NCI-H748 (cell line): ENCODE data around the gene FBXW8.

ENCODE experiments used
- DNase-seq: peaks from one replicate; lab custom pipeline; 2025; ENCODE audit not compliant: unreplicated experiment; lab: John Stamatoyannopoulos, UW

FBXW8 gene

DNA sequence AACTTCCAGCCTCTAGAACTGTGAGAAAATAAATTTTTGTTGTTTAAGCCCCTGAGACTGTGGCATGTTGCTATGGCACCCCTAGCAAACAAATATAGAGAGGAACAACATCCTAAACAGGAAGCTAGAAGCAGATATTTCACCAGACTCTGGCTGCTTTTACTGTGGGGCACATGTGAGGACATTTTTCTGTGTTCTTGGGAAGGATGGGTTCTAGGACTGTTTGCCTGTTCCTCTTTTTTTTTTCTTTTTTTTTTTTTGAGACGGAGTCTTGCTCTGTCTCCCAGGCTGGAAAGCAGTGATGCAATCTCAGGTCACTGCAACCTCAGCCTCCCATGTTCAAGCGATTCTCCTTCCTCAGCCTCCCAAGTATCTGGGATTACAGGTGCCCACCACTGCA is 25.3 kb upstream of the FBXW8 start:
- no peak for DNase-seq

DNA sequence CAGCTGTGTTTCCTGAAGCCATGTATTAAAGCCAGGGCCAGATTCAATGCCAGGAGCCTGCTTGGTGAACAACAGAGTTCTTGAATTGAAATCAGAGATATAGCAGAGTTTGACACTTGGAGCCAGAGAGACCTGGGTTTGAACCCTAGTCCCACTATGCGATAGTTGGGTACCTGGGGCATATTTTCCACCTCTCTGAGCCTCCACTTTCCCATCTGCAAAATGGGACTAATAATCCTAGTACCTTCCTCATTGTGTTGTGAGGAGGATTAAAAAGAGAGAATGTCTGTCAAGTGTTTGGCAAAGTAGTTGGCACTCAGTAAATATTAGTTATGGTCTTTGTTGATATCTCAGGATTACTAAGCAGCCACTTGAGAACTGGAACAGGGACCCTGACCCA is 23.5 kb upstream of the FBXW8 start:
- DNase-seq = no peak

- DNase-seq = no peak
These were observed 22.9 kb upstream of the FBXW8 start for GRCh38 chr12:116887897-116888296.

- DNase-seq = no peak
These were observed 20.4 kb upstream of the FBXW8 start for GRCh38 chr12:116890330-116890729.

DNA sequence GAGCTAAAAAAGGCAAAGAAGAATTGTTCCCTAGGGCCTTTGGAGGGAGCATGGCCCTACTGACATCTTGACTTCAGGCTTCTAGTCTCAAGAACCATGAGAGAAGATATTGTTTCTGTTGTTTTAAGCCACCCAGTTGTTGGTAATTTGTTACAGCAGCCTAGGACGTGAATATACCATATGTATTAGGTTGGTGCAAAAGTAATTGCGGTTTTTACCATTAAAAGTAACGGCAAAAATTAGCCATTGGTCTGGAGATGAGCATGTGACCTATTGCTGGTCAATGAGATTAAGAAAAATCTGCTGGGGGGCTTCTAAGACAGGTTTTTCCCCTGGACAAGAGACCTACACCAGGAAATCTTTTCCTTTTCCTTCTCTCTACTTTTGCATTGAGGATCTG is 19.7 kb upstream of the FBXW8 start:
- DNase-seq = no peak

DNA sequence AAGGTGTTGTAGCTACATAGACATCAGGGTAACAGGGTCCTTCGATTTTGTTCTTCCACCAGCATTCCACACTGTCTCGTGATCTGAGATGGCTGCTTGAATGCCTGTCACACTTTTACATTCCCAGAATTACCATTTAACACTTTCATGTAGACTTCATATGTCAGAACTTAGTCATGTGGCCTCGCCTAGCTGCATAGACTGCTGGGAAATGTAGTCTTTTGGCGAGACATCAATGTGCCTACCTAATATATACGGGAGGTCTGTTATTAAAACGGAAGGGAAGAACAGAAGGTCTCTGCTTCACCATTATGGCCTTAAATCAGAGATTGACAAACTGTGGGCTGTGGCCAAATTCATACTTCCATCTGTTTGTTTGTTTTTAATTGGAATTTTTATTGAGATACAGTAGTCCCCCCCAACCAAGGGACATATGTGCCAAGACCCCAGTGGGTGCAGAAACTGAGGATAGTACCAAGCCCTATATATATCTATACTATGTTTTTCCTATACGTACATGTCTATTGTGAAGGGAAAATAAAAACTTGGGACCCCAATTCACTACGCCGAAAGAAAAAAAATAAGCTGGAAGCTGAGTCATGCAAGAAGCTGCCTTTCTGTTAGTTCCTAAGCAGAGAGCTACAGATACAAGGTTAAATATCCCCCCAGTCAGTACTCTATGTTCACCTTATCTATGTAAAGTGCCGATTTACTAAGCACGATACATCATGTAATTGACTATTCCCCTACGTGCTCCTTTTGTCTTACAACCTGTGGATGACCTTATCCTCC is 18.2 kb upstream of the FBXW8 start:
- DNase-seq = peak; percentile 17

- DNase-seq = no peak
These were observed 15.8 kb upstream of the FBXW8 start for GRCh38 chr12:116894913-116895312.

- DNase-seq = no peak
These were observed 14.3 kb upstream of the FBXW8 start for GRCh38 chr12:116896411-116896924.

- DNase-seq = peak; percentile 12
These were observed 13.3 kb upstream of the FBXW8 start for GRCh38 chr12:116897476-116897875.

DNA sequence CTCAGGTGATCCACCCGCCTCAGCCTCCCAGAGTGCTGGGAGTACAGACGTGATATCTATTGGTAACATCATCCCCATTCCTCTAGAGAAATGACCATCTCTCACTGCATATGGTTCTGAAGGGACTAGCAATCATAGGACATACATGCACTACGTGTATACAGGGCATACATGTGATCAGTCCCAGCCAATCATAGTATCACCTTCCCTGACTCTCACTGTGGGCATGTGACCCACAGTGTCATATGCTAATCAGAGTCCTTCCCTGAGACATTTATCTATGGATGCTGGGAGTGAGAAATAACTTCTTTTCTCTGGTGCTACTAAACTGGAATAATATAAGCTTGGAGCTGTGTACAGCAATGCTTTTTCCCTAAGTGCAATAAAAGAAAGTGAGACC is 12.1 kb upstream of the FBXW8 start:
- no peak for DNase-seq

DNA sequence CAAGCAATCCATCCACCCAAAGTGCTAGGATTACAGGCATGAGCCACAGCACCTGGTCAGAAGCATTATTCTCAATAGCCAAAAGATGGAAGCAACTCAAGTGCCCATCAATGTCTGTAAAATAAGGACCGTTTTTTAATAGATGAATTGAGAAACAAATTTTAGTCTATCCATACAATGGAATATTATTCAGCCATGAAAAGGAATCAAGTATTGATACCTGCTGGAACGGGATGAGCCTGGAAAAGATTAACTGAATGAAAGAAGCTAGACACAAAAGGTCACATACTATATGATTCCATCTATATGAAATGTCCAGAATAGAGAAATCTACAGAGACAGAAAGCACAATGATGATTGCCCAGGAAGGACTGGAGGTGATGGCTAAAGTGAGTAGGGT is 9.1 kb upstream of the FBXW8 start:
- no peak for DNase-seq

- no peak for DNase-seq
These were observed 6.9 kb upstream of the FBXW8 start for GRCh38 chr12:116903818-116904217.

DNA sequence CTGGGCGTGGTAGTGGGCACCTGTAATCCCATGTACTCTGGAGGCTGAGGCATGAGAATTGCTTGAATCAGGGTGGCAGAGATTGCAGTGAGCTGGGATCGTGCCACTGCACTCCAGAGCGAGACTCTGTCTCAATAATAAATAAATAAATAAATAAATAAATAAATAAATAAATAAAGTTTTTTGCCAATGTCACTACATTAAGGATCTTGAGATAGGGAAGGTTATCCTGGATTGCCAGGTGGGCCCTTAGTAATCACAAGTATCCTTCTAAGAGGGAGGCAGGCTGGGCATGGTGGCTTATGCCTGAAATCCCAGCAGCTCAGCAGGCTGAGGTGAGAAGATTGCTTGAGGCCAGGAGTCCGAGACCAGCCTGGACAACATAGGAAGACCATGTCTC is 4.5 kb upstream of the FBXW8 start:
- no peak for DNase-seq

GRCh38 chr12:116910280-116910644 is 488 bp upstream of the FBXW8 start:
- no peak for DNase-seq

GRCh38 chr12:116915326-116915725 is 4.6 kb downstream of the FBXW8 start:
- DNase-seq = no peak

- DNase-seq = no peak
These were observed 5.4 kb downstream of the FBXW8 start for GRCh38 chr12:116916122-116916521.

GRCh38 chr12:116916714-116917114 is 6.0 kb downstream of the FBXW8 start:
- no peak for DNase-seq

DNA sequence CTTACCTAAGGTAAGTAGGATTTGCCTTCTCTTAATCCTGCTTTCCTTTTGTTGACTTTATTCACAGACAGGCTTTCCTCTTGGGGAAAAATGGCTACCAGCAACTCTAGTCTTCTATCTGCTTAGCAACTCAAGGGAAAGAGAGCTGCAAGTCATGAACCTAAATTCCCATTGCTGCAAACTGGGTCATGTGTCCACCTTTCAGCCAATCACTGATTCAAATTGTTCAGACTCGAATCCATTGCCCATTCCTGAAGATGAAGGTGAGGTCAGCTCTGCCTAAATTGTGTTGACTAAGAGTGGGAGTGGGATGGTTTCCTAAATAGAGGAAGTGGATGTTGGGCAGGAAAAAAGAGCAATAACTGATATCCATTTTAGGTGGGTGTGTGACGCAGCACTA is 7.7 kb downstream of the FBXW8 start:
- DNase-seq = no peak

- no peak for DNase-seq
These were observed 8.5 kb downstream of the FBXW8 start for GRCh38 chr12:116919247-116919661.

DNA sequence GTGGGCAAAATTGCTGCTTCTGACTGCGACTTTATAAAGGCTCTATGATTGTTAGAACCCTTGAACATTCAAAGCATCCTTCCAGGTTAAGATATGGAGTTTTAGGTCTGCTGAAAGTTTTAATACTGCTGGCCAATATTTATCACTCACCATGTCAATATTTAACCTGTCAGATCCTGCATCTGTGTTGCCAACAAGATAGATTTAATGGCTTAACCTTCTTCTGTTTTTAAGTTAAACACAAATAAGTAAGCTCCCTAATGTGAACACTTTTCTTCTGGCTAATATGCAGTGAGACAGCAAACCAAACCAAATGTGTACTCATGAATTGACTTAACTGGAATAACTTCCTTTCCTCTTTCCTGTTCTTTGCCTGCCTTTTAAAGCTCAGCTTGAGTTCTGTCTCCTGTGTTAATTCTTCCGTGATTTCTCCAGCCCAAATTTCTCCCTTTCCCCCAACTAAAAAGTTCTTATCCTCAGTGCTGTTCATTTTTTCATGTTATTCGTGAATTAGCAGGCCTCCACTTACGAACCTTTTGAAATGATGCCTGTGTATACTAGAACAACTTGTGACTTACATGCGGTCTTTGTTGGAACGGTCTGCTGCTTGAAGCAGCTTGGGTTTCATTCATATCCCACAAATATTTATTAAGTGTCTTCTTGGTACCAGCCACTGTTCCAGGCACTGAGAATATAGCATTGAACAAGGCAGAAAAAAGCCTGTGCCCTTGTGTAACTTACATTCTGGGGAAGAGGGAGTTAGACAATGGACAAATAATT is 9.1 kb downstream of the FBXW8 start:
- DNase-seq = no peak

GRCh38 chr12:116920939-116921338 is 10.2 kb downstream of the FBXW8 start:
- DNase-seq = no peak

DNA sequence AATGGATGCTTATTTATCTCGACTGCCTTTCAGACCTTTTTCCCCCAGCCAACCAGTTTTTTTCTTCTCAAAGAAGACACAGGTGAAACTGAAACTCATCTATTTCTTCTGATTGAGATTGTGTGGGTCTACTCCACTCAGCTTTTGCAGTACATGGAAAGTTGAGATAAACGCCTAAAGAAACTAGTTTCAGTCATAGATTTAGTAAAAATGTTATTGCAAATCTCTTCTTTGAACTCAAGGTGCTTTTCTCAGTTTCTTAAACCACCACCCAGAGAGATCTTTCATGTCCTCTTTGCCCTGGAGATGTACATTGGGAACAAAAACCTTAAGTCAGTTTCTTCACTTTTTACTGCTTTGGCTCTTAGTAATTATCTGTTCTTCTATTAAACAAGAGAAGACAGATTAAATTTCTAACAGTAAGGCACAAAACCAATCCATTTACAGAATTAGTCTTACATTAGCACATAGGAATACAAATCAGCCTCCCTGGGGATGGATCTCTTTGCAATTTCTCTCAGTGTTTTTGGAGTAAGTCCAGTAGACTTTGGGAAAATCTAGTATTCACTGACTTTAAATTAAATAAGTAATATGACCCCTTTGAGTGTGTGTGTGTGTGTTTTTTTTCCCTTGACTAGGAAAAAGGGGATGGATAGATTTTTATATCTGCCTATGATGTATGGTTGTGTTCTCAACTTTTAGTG is 11.6 kb downstream of the FBXW8 start:
- no peak for DNase-seq
